ENCODE data around the gene TMPRSS11B.

TMPRSS11B gene

DNA sequence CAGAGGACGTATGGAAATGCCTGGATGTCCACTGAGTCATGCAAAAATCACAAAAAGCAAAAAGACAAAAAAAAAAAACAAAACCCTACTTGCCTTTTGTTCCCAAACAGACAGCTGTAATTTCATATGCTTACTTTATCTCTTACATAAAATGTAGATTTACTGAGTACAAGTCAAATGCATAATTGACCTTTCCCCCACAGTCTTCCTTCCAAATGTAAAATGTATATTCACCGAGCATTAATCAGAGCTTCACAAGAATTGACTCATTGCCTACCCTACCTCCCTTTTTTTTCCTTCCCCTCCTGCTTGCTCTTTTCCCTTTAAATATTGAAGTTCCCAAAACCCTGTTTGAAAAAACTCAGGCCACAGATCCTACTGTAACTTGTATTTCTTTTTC lies 32.5 kb upstream of the TMPRSS11B start:
- no peak for DNase-seq (ENCODE audit: extremely low spot score)
- TF ChIP-seq, protein P1, sequence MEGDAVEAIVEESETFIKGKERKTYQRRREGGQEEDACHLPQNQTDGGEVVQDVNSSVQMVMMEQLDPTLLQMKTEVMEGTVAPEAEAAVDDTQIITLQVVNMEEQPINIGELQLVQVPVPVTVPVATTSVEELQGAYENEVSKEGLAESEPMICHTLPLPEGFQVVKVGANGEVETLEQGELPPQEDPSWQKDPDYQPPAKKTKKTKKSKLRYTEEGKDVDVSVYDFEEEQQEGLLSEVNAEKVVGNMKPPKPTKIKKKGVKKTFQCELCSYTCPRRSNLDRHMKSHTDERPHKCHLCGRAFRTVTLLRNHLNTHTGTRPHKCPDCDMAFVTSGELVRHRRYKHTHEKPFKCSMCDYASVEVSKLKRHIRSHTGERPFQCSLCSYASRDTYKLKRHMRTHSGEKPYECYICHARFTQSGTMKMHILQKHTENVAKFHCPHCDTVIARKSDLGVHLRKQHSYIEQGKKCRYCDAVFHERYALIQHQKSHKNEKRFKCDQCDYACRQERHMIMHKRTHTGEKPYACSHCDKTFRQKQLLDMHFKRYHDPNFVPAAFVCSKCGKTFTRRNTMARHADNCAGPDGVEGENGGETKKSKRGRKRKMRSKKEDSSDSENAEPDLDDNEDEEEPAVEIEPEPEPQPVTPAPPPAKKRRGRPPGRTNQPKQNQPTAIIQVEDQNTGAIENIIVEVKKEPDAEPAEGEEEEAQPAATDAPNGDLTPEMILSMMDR (IDR thresholded peaks at IDR 0.05; ENCODE audit: control extremely low read depth, extremely low read depth, low read depth, missing control alignments): no peak
- POLR2A ChIA-PET: no interaction called here
- CTCF ChIA-PET: no interaction called here

DNA sequence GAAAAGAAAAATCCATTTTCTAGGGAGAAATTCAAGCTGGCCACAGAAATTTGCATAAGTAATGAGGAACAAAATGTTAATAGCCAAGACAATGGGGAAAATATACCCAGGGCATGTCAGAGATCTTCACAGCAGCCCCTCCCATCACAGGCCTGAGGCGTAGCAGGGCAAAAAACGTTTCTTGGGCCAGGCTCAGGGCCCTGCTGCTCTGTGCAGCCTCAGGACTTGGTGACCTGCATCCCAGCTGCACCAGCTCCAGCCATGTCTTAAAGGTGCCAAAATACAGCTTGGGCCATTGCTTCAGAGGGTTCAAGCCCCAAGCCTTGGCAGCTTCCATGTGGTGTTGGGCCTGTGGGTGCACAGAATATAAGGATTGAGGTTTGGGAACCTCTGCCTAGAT lies 32.1 kb upstream of the TMPRSS11B start:
- CTCF ChIA-PET: no interaction called here
- POLR2A ChIA-PET: no interaction called here
- DNase-seq (ENCODE audit: extremely low spot score): no peak
- TF ChIP-seq, protein P1 (IDR thresholded peaks at IDR 0.05; ENCODE audit: control extremely low read depth, extremely low read depth, low read depth, missing control alignments): no peak

DNA sequence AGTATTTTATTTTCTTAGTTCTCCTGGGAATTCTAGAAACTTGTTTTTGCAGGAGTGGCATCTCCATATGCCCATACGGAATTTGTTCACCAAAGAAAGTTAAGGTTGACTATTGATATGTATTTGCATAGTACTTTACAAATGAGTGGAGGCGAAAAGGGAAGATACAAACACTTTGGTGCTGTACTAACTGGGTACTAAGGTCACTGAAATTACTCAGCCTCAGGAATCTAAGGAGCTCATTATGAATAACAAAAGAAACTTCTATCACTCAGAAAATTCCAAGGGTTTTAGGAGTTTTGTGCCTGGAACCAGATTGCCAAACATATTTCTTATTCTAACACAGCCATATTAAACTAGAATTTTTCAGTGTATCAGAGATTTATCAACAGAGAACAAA lies 27.4 kb upstream of the TMPRSS11B start:
- TF ChIP-seq, protein P1 (IDR thresholded peaks at IDR 0.05; ENCODE audit: control extremely low read depth, extremely low read depth, low read depth, missing control alignments): no peak
- CTCF ChIA-PET: interaction anchor here (1.0 to 3.0 kb wide), 9 partner anchors 11 to 897 kb away, joined by 3 to 38 read pairs (median 6); no protein-coding TSS in a partner anchor
- no peak for DNase-seq (ENCODE audit: extremely low spot score)
- POLR2A ChIA-PET: no interaction called here

DNA sequence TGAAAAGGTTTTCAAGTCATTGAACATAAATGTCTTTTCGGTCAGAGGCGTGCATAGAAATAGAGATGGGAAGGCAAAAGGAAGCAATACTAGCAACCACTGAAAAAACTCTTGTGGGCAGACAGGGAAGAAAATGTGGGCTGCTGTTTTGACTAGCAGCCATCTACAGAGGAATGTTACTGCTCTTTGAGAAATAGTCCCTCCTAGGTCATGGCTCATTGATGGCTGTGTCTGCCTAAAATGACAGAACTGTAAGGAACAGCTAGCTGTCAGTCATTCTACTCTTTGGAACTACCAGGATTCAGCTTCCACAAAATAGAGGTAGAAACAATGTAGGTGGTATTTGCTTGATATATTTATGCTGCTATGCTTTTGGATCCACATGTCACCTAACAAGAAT lies 26.9 kb upstream of the TMPRSS11B start:
- ChIA-PET CTCF (interaction anchor here (0.9 to 3.0 kb wide), 13 partner anchors 10 to 898 kb away, joined by 3 to 38 read pairs (median 5); no protein-coding TSS in a partner anchor), POLR2A (no interaction called here)
- DNase-seq (ENCODE audit: extremely low spot score): no peak
- TF ChIP-seq, protein P1 (IDR thresholded peaks at IDR 0.05; ENCODE audit: control extremely low read depth, extremely low read depth, low read depth, missing control alignments): no peak

DNA sequence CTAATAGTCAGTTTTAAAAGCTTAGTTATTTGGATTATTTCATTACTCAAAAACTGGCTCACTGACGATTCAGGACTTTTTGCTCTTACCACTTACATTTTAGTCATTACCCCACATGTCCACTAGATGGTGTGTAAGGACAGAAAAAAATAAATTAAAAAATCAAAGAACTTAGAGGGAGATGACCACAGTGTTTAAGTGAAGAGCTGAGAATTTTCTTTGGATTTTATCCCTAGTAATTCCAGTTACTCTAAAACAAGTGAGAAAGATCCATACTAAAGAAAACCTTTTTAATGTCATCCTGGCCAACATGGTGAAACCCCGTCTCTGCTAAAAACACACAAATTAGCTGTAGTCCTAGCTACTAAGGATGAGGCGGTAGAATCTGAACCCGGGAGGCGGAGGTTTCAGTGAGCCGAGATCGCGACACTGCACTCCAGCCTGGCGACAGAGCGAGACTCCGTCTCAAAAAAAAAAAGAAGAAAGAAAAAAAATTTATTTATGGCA lies 26.4 kb upstream of the TMPRSS11B start:
- ChIA-PET CTCF (interaction anchor here (0.6 to 3.0 kb wide), 15 partner anchors 10 to 898 kb away, joined by 3 to 38 read pairs (median 4); no protein-coding TSS in a partner anchor), POLR2A (no interaction called here)
- peak; percentile 44 for DNase-seq (ENCODE audit: extremely low spot score)
- TF ChIP-seq, protein P1 (IDR thresholded peaks at IDR 0.05; ENCODE audit: control extremely low read depth, extremely low read depth, low read depth, missing control alignments): peak; percentile 59

DNA sequence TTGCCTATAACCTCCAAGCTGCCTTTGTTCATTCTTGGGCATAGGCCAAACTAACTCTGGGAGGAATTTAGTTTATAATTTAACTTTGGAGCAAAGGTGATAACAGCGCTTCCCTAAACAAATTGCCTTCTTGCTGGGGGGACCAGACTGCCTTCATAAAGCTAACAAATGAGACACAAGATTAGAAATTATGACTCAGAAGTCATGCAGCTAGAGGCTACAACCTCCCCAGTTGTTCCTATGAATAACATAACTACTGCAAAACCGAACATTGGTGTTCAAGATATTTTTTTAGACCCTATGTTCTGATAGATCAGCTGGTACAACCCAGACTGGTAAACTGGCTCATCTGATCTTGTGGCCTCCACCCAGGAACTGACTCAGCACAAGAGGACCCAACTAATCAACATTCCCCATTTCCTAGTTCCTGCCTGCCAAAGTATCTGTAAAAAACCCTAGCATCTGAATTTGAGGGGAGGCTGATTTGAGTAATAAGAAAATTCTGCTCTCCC lies 22.0 kb upstream of the TMPRSS11B start:
- CTCF ChIA-PET: interaction anchor here (1.2 to 1.4 kb wide), 3 partner anchors 8 to 109 kb away, joined by 4 to 5 read pairs (median 5); no protein-coding TSS in a partner anchor
- TF ChIP-seq, protein P1 (IDR thresholded peaks at IDR 0.05; ENCODE audit: control extremely low read depth, extremely low read depth, low read depth, missing control alignments): no peak
- POLR2A ChIA-PET: no interaction called here

More for the DNA sequence above, 22.0 kb upstream of the TMPRSS11B start:
- DNase-seq (ENCODE audit: extremely low spot score): no peak

Data from GM10248 (cell line).